Measurements from ENCODE around the gene SORL1. TPM values are rescaled to one million over a fixed set of nuclear protein-coding genes. Genes with fewer than 3 reads are reported as not detected.

Gene SORL1
- total RNA-seq, 1 donor from 2014 or later: 7.1 TPM

GRCh38 chr11:121550247-121551030 lies 98.3 kb downstream of the SORL1 start:
- no peaks in the 10 kb centered on the region for H3K9me3 ChIP-seq (replicated peaks)
- no peaks in the 10 kb centered on the region for H3K4me1 ChIP-seq
- H3K27ac ChIP-seq (replicated peaks): no peak overlapping the region
- no peaks in the 10 kb centered on the region for H3K27me3 ChIP-seq (ENCODE audit: low read depth)
- DNase-seq: no peak
- intact Hi-C loops (cut with micrococcal nuclease): no loop called here
- no peak overlapping the region for H3K4me3 ChIP-seq
- H3K36me3 ChIP-seq: no peaks in the 10 kb centered on the region
- no peak for TF ChIP-seq CTCF (IDR thresholded peaks at IDR 0.05; ENCODE audit: borderline replicate concordance)

- H3K36me3 ChIP-seq: no peaks in the 10 kb centered on the region
- no peak overlapping the region for H3K27ac ChIP-seq (replicated peaks)
- TF ChIP-seq CTCF (IDR thresholded peaks at IDR 0.05; ENCODE audit: borderline replicate concordance): no peak
- no peaks in the 10 kb centered on the region for H3K4me1 ChIP-seq
- intact Hi-C loops (cut with micrococcal nuclease): no loop called here
- no peaks in the 10 kb centered on the region for H3K9me3 ChIP-seq (replicated peaks)
- no peak for DNase-seq
- no peaks in the 10 kb centered on the region for H3K27me3 ChIP-seq (ENCODE audit: low read depth)
- H3K4me3 ChIP-seq: no peak overlapping the region
Measured at GRCh38 chr11:121551463-121551862, 99.3 kb downstream of the SORL1 start.

GRCh38 chr11:121552154-121552553 lies 100.0 kb downstream of the SORL1 start:
- no peak for DNase-seq
- intact Hi-C loops (cut with micrococcal nuclease): no loop called here
- Histone ChIP-seq H3K9me3 (replicated peaks) (no peaks in the 10 kb centered on the region), H3K4me1 (no peaks in the 10 kb centered on the region), H3K27ac (replicated peaks) (no peak overlapping the region), H3K27me3 (ENCODE audit: low read depth) (no peaks in the 10 kb centered on the region), H3K4me3 (no peak overlapping the region), H3K36me3 (no peaks in the 10 kb centered on the region)
- no peak for TF ChIP-seq CTCF (IDR thresholded peaks at IDR 0.05; ENCODE audit: borderline replicate concordance)

- H3K9me3 ChIP-seq (replicated peaks): no peaks in the 10 kb centered on the region
- no peak for TF ChIP-seq CTCF (IDR thresholded peaks at IDR 0.05; ENCODE audit: borderline replicate concordance)
- no peaks in the 10 kb centered on the region for H3K36me3 ChIP-seq
- no peaks in the 10 kb centered on the region for H3K27me3 ChIP-seq (ENCODE audit: low read depth)
- DNase-seq: no peak
- no peak overlapping the region for H3K4me3 ChIP-seq
- H3K27ac ChIP-seq (replicated peaks): no peak overlapping the region
- intact Hi-C loops (cut with micrococcal nuclease): no loop called here
- no peaks in the 10 kb centered on the region for H3K4me1 ChIP-seq
Measured at GRCh38 chr11:121552644-121553043, 100.5 kb downstream of the SORL1 start.

GRCh38 chr11:121553389-121553788 lies 101.3 kb downstream of the SORL1 start:
- H3K9me3 ChIP-seq (replicated peaks): no peaks in the 10 kb centered on the region
- intact Hi-C loops (cut with micrococcal nuclease): no loop called here
- H3K36me3 ChIP-seq: no peaks in the 10 kb centered on the region
- H3K27me3 ChIP-seq (ENCODE audit: low read depth): no peaks in the 10 kb centered on the region
- no peak overlapping the region for H3K4me3 ChIP-seq
- TF ChIP-seq CTCF (IDR thresholded peaks at IDR 0.05; ENCODE audit: borderline replicate concordance): no peak
- no peak for DNase-seq
- no peak overlapping the region for H3K27ac ChIP-seq (replicated peaks)
- H3K4me1 ChIP-seq: no peaks in the 10 kb centered on the region
